ENCODE results near the gene INPP5A.

GRCh38 chr10:132815168-132815857 lies 277.7 kb downstream of the INPP5A start:
- no peak for TF ChIP-seq RAD21 (IDR thresholded peaks at IDR 0.05; ENCODE audit: low read depth)
- no peak for TF ChIP-seq REST (IDR thresholded peaks at IDR 0.05; ENCODE audit: low read depth)
- no peak for TF ChIP-seq EP300 (IDR thresholded peaks at IDR 0.05; ENCODE audit: borderline replicate concordance)
- TF ChIP-seq CEBPB (IDR thresholded peaks at IDR 0.05), result no peak
- TF ChIP-seq TAF1 (IDR thresholded peaks at IDR 0.05; ENCODE audit: low read depth), result no peak
- TF ChIP-seq FOXM1 (IDR thresholded peaks at IDR 0.05; ENCODE audit: borderline replicate concordance, low read depth), result no peak
